GM19351 (cell line): Measurements from ENCODE around the gene TXK.

Experiments used
- ATAC-seq: cut with Tn5 transposase; IDR thresholded peaks from one replicate; pipeline ENCODE4 v1.9.1; 2021; ENCODE audit warnings: mild to moderate bottlenecking, moderate library complexity; ENCODE audit not compliant: unreplicated experiment

The TXK gene

GRCh38 chr4:48028696-48029095 is 105.4 kb downstream of the TXK start:
- peak; percentile 72 for ATAC-seq

GRCh38 chr4:48027653-48028052 is 106.4 kb downstream of the TXK start:
- ATAC-seq = peak; percentile 82

- no peak for ATAC-seq
These were observed 109.0 kb downstream of the TXK start for GRCh38 chr4:48025005-48025404.

GRCh38 chr4:48024522-48024921 is 109.5 kb downstream of the TXK start:
- no peak for ATAC-seq

GRCh38 chr4:48022192-48022799 is 111.8 kb downstream of the TXK start:
- no peak for ATAC-seq

DNA sequence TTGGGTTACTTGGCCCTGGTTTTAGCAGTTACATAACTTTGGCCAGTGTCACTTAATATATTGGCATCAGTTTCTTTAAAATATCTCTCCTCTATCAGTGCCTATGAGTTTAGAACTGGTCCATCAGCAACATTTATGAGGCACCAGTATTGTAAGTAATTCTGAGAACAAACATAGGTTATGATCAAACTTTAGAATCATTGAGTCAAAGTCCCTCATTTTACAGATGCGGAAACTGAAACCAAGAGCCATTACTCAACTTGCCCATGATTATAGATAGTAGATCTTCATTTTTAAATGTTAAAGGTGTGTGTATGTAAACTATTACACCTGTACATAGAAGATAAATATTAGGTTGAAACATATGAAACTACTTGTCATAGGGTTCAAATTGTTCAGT is 113.0 kb downstream of the TXK start:
- ATAC-seq = no peak

DNA sequence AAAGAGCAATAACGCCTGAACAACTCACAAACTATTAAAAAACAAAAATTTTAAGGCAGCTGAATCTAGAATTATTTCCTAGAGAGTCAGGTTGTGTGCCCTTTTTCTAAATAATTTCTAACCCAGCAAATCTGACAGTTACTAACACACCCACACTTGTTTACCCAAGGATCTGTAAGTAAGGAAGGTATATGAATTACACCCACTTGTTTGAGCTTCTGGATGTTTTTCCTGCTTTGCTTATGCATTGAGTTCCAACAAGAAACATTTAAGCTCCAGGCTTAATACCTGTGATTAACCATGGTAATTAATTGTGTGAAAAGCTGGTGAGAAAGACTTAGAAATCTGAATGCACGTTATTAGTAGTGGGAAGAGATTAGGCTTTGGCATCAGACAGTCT is 115.9 kb downstream of the TXK start:
- ATAC-seq = no peak

- no peak for ATAC-seq
These were observed 116.9 kb downstream of the TXK start for GRCh38 chr4:48017108-48017571.
